K562 (cell line): Measurements from ENCODE around the gene SEC22C. TPM values are rescaled to one million over a fixed set of nuclear protein-coding genes. Genes with fewer than 3 reads are reported as not detected.

Experiments used
- ATAC-seq: fragments of 200-7000 bp; cut with Tn5 transposase; 3 replicates; pipeline ENCODE4 v1.9.1; 2020; ENCODE audit warnings: moderate library complexity
- BruUV-seq: library from RNA; stranded (reverse); fragments of 400-500 nt; replicated peaks from 2 replicates; lab custom pipeline; 2021; lab: Mats Ljungman, UMichigan
- CTCF ChIA-PET: fragments of 300-600 bp; formaldehyde crosslinking; extraction: SDS; loops from one replicate; lab custom pipeline; 2021; ENCODE audit warnings: low intra/inter-chr PET ratio; lab: Yijun Ruan, JAX
- POLR2A ChIA-PET: fragments of 300-600, 350-650 bp; sonication (Branson Sonifier 250); formaldehyde crosslinking; extraction: SDS; loops from one replicate; lab custom pipeline; 2021; ENCODE audit warnings: antibody characterized with exemption, inconsistent platforms; lab: Yijun Ruan, JAX
- DNase-seq, 4 experiments: peaks; one replicate each; pipeline versions ENCODE4 v3.0.0 to v3.0.0-alpha.2; 2011 to 2018; ENCODE audit warnings: low spot score in 3 of 4, mixed read lengths in 3 of 4; ENCODE audit errors: extremely low read depth in 1 of 4
- FAIRE-seq: peaks from 2 replicates; lab custom pipeline; 2011; peaks lifted over from hg19 to GRCh38; lab: Jason Lieb, UNC
- H2AFZ ChIP-seq: 2 replicates; pipeline ENCODE4 v1.6.0; 2011; ENCODE audit warnings: low read depth, low read length, control low read depth, inconsistent platforms
- H3K27ac ChIP-seq: fragments of 200-600 bp; 3 replicates; pipeline ENCODE4 v1.8.0; 2011; ENCODE audit warnings: low read depth, mild to moderate bottlenecking, control low read depth, inconsistent platforms, low read length, moderate library complexity, mixed read lengths; ENCODE audit errors: extremely low read depth
- H3K27me3 ChIP-seq, 2 experiments: fragments of 300-600 bp in 1 of 2; 2 replicates in 1 of 2; 3 replicates in 1 of 2; pipeline versions ENCODE4 v1.6.0 to v1.8.0; 2011; ENCODE audit warnings: inconsistent platforms in 2 of 2, low read length in 2 of 2, mild to moderate bottlenecking in 1 of 2, mixed read lengths in 1 of 2, moderate library complexity in 1 of 2; ENCODE audit not compliant: control insufficient read depth in 2 of 2, insufficient read depth in 2 of 2
- H3K36me3 ChIP-seq: fragments of 300-600 bp; 3 replicates; pipeline ENCODE4 v1.8.0; 2011; ENCODE audit warnings: mild to moderate bottlenecking, low read length, inconsistent platforms; ENCODE audit not compliant: control insufficient read depth, insufficient read depth
- H3K4me1 ChIP-seq, 2 experiments: fragments of 200-600 bp in 1 of 2; replicated peaks in 1 of 2; 2 replicates in 1 of 2; 3 replicates in 1 of 2; pipeline versions ENCODE4 v1.5.1 to v1.8.0; 2011; ENCODE audit warnings: inconsistent platforms in 2 of 2, low read length in 2 of 2, mild to moderate bottlenecking in 1 of 2, mixed read lengths in 1 of 2, moderate library complexity in 1 of 2; ENCODE audit not compliant: control insufficient read depth in 2 of 2, insufficient read depth in 2 of 2
- H3K4me2 ChIP-seq: 2 replicates; pipeline ENCODE4 v1.6.1; 2011; ENCODE audit warnings: low read length, control low read depth, inconsistent platforms, mixed read lengths; ENCODE audit not compliant: insufficient read depth
- H3K4me3 ChIP-seq: fragments of 200-600 bp; sonication (generic), shearing (Covaris generic); 2 replicates; pipeline ENCODE4 v1.5.1; 2016; ENCODE audit warnings: control low read depth, inconsistent platforms
- H3K79me2 ChIP-seq: fragments of 200-600 bp; 3 replicates; pipeline ENCODE4 v1.8.0; 2011; ENCODE audit warnings: low read length, inconsistent platforms; ENCODE audit not compliant: control insufficient read depth, insufficient read depth
- H3K9ac ChIP-seq, 2 experiments: 2 replicates each; pipeline versions ENCODE4 v1.6.0 to v1.6.1; 2011; ENCODE audit warnings: low read depth in 2 of 2, low read length in 2 of 2, control low read depth in 1 of 2, inconsistent platforms in 1 of 2, mild to moderate bottlenecking in 1 of 2, mixed read lengths in 1 of 2; ENCODE audit not compliant: insufficient read depth in 1 of 2
- H3K9me1 ChIP-seq: one replicate; pipeline ENCODE4 v1.6.0; 2011; ENCODE audit warnings: inconsistent platforms, mild to moderate bottlenecking, low read length, moderate library complexity; ENCODE audit not compliant: control insufficient read depth, insufficient read depth
- H3K9me3 ChIP-seq: replicated peaks from 2 replicates; pipeline ENCODE4 v1.5.1; 2011; ENCODE audit warnings: low read depth, low read length, inconsistent platforms; ENCODE audit not compliant: control insufficient read depth, insufficient read depth
- H4K20me1 ChIP-seq: replicated peaks from 2 replicates; pipeline ENCODE4 v1.6.1; 2011; ENCODE audit warnings: low read length, inconsistent platforms, mixed read lengths; ENCODE audit not compliant: control insufficient read depth, insufficient read depth
- BRD9 ChIP-seq: fragments of 450-650 bp; IDR thresholded peaks from 2 replicates; pipeline ENCODE4 v1.6.1; 2018; ENCODE audit warnings: low read depth; ENCODE audit not compliant: partially characterized antibody
- CBX1 ChIP-seq: sonication (generic); IDR thresholded peaks from 2 replicates; pipeline ENCODE4 v1.6.1; 2016; ENCODE audit warnings: antibody characterized with exemption, low read depth, mild to moderate bottlenecking
- FIP1L1 ChIP-seq: fragments of 200-400 bp; formaldehyde crosslinking; IDR thresholded peaks from 2 replicates; pipeline ENCODE4 v1.6.1; 2018; ENCODE audit warnings: mild to moderate bottlenecking, low read depth, low read length; ENCODE audit not compliant: poor library complexity, severe bottlenecking
- GABPA ChIP-seq: fragments of 200-800 bp; sonication (Bioruptor generic); conservative IDR thresholded peaks from 2 replicates; pipeline ENCODE4 v1.6.1; 2016; ENCODE audit warnings: low read depth, missing genetic modification characterization, missing compliant biosample characterization
- HINFP ChIP-seq: fragments of 450-650 bp; conservative IDR thresholded peaks from 2 replicates; pipeline ENCODE4 v1.6.1; 2016; ENCODE audit warnings: missing genetic modification characterization, low read depth, mild to moderate bottlenecking, control low read depth, missing compliant biosample characterization
- HOXB6 ChIP-seq: fragments of 250-450 bp; sonication (Bioruptor Pico); IDR thresholded peaks from 2 replicates; pipeline ENCODE4 v1.5.1; 2022; ENCODE audit warnings: mild to moderate bottlenecking, borderline replicate concordance
- MCM7 ChIP-seq, 2 experiments: fragments of 450-650 bp; IDR thresholded peaks; 2 replicates each; pipeline ENCODE4 v1.6.1; 2016 to 2018
- MECOM ChIP-seq: fragments of 250-450 bp; sonication (Bioruptor Pico); IDR thresholded peaks from 2 replicates; pipeline ENCODE4 v1.8.0; 2022; ENCODE audit warnings: inconsistent platforms
- NR2F6 ChIP-seq: fragments of 450-650 bp; formaldehyde crosslinking; IDR thresholded peaks from 2 replicates; pipeline ENCODE4 v1.4.0; 2020; ENCODE audit warnings: mild to moderate bottlenecking
- NR4A1 ChIP-seq, 2 experiments: fragments of 250-450 bp in 1 of 2; fragments of 450-650 bp in 1 of 2; sonication (Bioruptor Pico) in 1 of 2; IDR thresholded peaks; 2 replicates each; pipeline versions ENCODE4 v1.4.0 to v1.6.1; 2016 to 2020; ENCODE audit warnings: mild to moderate bottlenecking in 2 of 2, missing compliant biosample characterization in 1 of 2, missing genetic modification characterization in 1 of 2, moderate library complexity in 1 of 2
- POLR2G ChIP-seq: fragments of 200-400 bp; formaldehyde crosslinking; IDR thresholded peaks from 2 replicates; pipeline ENCODE4 v1.6.1; 2017; ENCODE audit warnings: low read depth, mild to moderate bottlenecking, antibody characterized with exemption, low read length, moderate library complexity
- TBL1XR1 ChIP-seq, 2 experiments: IDR thresholded peaks; 2 replicates each; pipeline ENCODE4 v1.6.1; 2012; ENCODE audit warnings: improper control_type of control experiment in 2 of 2, low read length in 2 of 2, mild to moderate bottlenecking in 1 of 2
- ZNF444 ChIP-seq: fragments of 250-450 bp; sonication (Bioruptor Pico); IDR thresholded peaks from 2 replicates; pipeline ENCODE4 v1.4.0; 2020; ENCODE audit warnings: mild to moderate bottlenecking, moderate library complexity
- ZNF589 ChIP-seq: fragments of 200-800 bp; sonication (Bioruptor generic); IDR thresholded peaks from 2 replicates; pipeline ENCODE4 v1.6.1; 2016; ENCODE audit warnings: low read depth, missing genetic modification characterization, missing compliant biosample characterization
- ZNF707 ChIP-seq: fragments of 250-450 bp; sonication (Bioruptor Pico); conservative IDR thresholded peaks from 2 replicates; pipeline ENCODE4 v1.8.0; 2022; ENCODE audit warnings: inconsistent platforms, mild to moderate bottlenecking, moderate library complexity
- WGBS: fragments of 100-300 bp; shearing (Covaris generic); methylation state at CpG from one replicate; pipeline ENCODE4 v1.1.6; 2016; ENCODE audit warnings: low coverage, mixed read lengths; ENCODE audit not compliant: insufficient coverage; ENCODE audit errors: missing lambda C conversion rate; 5-methylcytosine and 5-hydroxymethylcytosine counted together
- in situ Hi-C: fragments of 300-500 bp; cut with MboI; formaldehyde crosslinking; loops from 4 replicates; pipeline ENCODE4 v1.15.0; 2018; ENCODE audit warnings: inconsistent platforms, mixed read lengths
- intact Hi-C: fragments of 100-400 bp; cut with micrococcal nuclease; formaldehyde crosslinking; loops from 2 replicates; pipeline ENCODE4 v1.14.2; 2022
- polyA plus RNA-seq, 8 experiments: library from polyadenylated mRNA; depleted of rRNA in 4 of 8; stranded (reverse) in 5 of 8; unstranded in 3 of 8; fragments of >200 nt; fragmentation: Nextera tagmentation in 2 of 8; fragmentation: Illumina TruSeq in 1 of 8; extraction: Ambion mirVana in 2 of 8; extraction: Trizol in 1 of 8; gene quantifications; 2 replicates each; pipeline versions ENCODE4 v1.2.1 to v1.2.3, GENCODE V29; 2011 to 2014; ENCODE audit warnings: inconsistent platforms in 1 of 8, missing spikeins in 1 of 8
- total RNA-seq, 7 experiments: library from RNA; depleted of rRNA in 6 of 7; stranded (reverse); fragments of >200 nt in 6 of 7; fragmentation: Illumina TruSeq in 2 of 7; extraction: Trizol in 2 of 7; gene quantifications; 2 replicates each; pipeline versions ENCODE4 v1.2.1 to v1.2.3, GENCODE V29; 2011 to 2021; ENCODE audit warnings: low replicate concordance in 1 of 7

SEC22C gene
- total and polyA plus RNA-seq, 9 of the 15 experiments (the other 6 are each of a cell fraction or from before 2014, with no cell fraction given): 35.6 to 68.4 (median 50.7) TPM

GRCh38 chr3:42552830-42553229, 28.9 kb downstream of the SEC22C start:
- 37% methylated on average over 1 of the region's 1 CpG for WGBS
- Histone ChIP-seq H3K9me3 (no peaks in the 10 kb centered on the region), H3K27me3 (no peaks in the 10 kb centered on the region), H3K79me2 (no peaks in the 10 kb centered on the region), H3K4me1 (no peaks in the 10 kb centered on the region), H4K20me1 (peaks cover 8% of the 10 kb centered on the region; the same call in 1 of the 2 replicates), H3K9me1 (no peaks in the 10 kb centered on the region), H3K4me3 (no peak overlapping the region), H3K9ac (no peak overlapping the region), H3K36me3 (peaks cover 74% of the 10 kb centered on the region), H3K27ac (no peak overlapping the region), H2AFZ (no peak overlapping the region), H3K4me2 (no peak overlapping the region)
- FAIRE-seq (no peak), DNase-seq (no peak), ATAC-seq (no peak)
- no peak for TF ChIP-seq HINFP
- no peak for TF ChIP-seq NR2F6 (CRISPR knock-in tag)
- no peak for TF ChIP-seq MCM7 (IDR thresholded peaks at IDR 0.05)
- no peak for TF ChIP-seq ZNF589 (CRISPR knock-in tag)
- TF ChIP-seq NR4A1 (CRISPR knock-in tag; IDR thresholded peaks at IDR 0.05): no peak
- TF ChIP-seq NR4A1 (tag; IDR thresholded peaks at IDR 0.05): no peak
- no peak for TF ChIP-seq HOXB6 (CRISPR knock-in tag)
- TF ChIP-seq ZNF707: no peak
- no peak for TF ChIP-seq ZNF444 (CRISPR knock-in tag)
- no peak for TF ChIP-seq MECOM (CRISPR knock-in tag)
- no peak for TF ChIP-seq FIP1L1
- no peak for TF ChIP-seq CBX1
- no peak for TF ChIP-seq TBL1XR1 (IDR thresholded peaks at IDR 0.05; ENCODE audit: low read length in 2 of 2)
- no peak for TF ChIP-seq GABPA (tag)
- TF ChIP-seq POLR2G: no peak
- no peak for TF ChIP-seq BRD9
- CTCF ChIA-PET: no interaction called here
- POLR2A ChIA-PET: interaction anchor here (0.6 to 1.9 kb wide), 5 partner anchors 10 to 1316 kb away, joined by 3 to 8 read pairs (median 3); partner anchors contain the start of gene SEC22C
- intact Hi-C loops (no loop called here), in situ Hi-C loops (no loop called here)
- BruUV-seq: no TSS peak
